ENCODE measurements around the gene CCNJL.
"Not testable (repeated sequence)": the region's sequence is repeated elsewhere in the genome, so short reads cannot be mapped to it uniquely, and the experiment has no call there.

DNA sequence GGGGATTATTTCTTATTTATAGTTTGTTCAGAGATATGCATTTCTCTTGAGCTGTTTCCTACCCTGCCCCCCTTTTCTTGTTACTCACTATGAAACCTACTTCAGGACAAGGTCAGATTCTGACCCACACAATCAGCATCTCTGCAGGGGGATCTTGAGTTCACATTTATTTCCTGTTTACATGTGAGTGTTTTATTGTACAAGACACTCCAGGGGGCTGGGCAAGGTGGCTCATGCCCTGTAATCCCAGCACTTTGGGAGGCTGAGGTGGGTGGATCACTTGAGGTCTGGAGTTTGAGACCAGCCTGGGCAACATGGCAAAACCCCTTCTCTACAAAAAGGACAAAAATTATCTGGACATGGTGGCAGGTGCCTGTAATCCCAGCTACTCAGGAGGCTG, 28.1 kb upstream of the CCNJL start:
- TF ChIP-seq POLR2AphosphoS5 (IDR thresholded peaks at IDR 0.05; ENCODE audit: insufficient read depth in 1 of 2, low read depth in 1 of 2); POLR2A (IDR thresholded peaks at IDR 0.05): not testable (repeated sequence)
- TF ChIP-seq, protein P1, sequence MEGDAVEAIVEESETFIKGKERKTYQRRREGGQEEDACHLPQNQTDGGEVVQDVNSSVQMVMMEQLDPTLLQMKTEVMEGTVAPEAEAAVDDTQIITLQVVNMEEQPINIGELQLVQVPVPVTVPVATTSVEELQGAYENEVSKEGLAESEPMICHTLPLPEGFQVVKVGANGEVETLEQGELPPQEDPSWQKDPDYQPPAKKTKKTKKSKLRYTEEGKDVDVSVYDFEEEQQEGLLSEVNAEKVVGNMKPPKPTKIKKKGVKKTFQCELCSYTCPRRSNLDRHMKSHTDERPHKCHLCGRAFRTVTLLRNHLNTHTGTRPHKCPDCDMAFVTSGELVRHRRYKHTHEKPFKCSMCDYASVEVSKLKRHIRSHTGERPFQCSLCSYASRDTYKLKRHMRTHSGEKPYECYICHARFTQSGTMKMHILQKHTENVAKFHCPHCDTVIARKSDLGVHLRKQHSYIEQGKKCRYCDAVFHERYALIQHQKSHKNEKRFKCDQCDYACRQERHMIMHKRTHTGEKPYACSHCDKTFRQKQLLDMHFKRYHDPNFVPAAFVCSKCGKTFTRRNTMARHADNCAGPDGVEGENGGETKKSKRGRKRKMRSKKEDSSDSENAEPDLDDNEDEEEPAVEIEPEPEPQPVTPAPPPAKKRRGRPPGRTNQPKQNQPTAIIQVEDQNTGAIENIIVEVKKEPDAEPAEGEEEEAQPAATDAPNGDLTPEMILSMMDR (IDR thresholded peaks at IDR 0.05) = not testable (repeated sequence)

Measured in vagina (tissue), 2 donors.